ENCODE data around the gene SDR42E1.

- TF ChIP-seq CTCF (IDR thresholded peaks at IDR 0.05), result no peak
- TF ChIP-seq MAFK (IDR thresholded peaks at IDR 0.05; ENCODE audit: partially characterized antibody), result no peak
- TF ChIP-seq SMC3 (IDR thresholded peaks at IDR 0.05), result no peak
- no peak for TF ChIP-seq BHLHE40 (IDR thresholded peaks at IDR 0.05; ENCODE audit: low read depth, low read length)
- no peak for TF ChIP-seq JUN (IDR thresholded peaks at IDR 0.05)
- no peak for TF ChIP-seq PBX3 (IDR thresholded peaks at IDR 0.05)
- TF ChIP-seq CHD4 (IDR thresholded peaks at IDR 0.05; ENCODE audit: borderline replicate concordance), result no peak
- TF ChIP-seq RARB (CRISPR knock-in tag; IDR thresholded peaks at IDR 0.05), result no peak
- TF ChIP-seq FOSL2 (IDR thresholded peaks at IDR 0.05), result no peak
- no peak for TF ChIP-seq FOSL2 (CRISPR knock-in tag; IDR thresholded peaks at IDR 0.05)
- no peak for TF ChIP-seq KDM1A (IDR thresholded peaks at IDR 0.05; ENCODE audit: low read depth)
- TF ChIP-seq ELK1 (IDR thresholded peaks at IDR 0.05; ENCODE audit: low read depth, low read length), result no peak
- no peak for TF ChIP-seq MAX (IDR thresholded peaks at IDR 0.05)
- no peak for TF ChIP-seq RCOR1 (IDR thresholded peaks at IDR 0.05; ENCODE audit: low read depth, low read length)
- TF ChIP-seq MYC (IDR thresholded peaks at IDR 0.05; ENCODE audit: borderline replicate concordance, low read length), result no peak
Measured at GRCh38 chr16:82043680-82044584, 32.7 kb upstream of the SDR42E1 start.
